ENCODE measurements around the gene DDB1.

- TF ChIP-seq, protein P1, sequence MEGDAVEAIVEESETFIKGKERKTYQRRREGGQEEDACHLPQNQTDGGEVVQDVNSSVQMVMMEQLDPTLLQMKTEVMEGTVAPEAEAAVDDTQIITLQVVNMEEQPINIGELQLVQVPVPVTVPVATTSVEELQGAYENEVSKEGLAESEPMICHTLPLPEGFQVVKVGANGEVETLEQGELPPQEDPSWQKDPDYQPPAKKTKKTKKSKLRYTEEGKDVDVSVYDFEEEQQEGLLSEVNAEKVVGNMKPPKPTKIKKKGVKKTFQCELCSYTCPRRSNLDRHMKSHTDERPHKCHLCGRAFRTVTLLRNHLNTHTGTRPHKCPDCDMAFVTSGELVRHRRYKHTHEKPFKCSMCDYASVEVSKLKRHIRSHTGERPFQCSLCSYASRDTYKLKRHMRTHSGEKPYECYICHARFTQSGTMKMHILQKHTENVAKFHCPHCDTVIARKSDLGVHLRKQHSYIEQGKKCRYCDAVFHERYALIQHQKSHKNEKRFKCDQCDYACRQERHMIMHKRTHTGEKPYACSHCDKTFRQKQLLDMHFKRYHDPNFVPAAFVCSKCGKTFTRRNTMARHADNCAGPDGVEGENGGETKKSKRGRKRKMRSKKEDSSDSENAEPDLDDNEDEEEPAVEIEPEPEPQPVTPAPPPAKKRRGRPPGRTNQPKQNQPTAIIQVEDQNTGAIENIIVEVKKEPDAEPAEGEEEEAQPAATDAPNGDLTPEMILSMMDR (conservative IDR thresholded peaks at IDR 0.05 in 1 of 2, IDR thresholded peaks at IDR 0.05 in 1 of 2; ENCODE audit: extremely low read depth in 1 of 2, insufficient read depth in 1 of 2, low read depth in 1 of 2, low read length in 2 of 2), result no peak
- TF ChIP-seq EZH2 (IDR thresholded peaks at IDR 0.05; ENCODE audit: borderline replicate concordance, low read length), result no peak
Observed at GRCh38 chr11:61342207-61342803, 9.4 kb upstream of the DDB1 start.
